Upper lobe of left lung (tissue), 4 donors: Measurements from ENCODE around the gene NOL4L.

Experiments used
- CTCF ChIP-seq, 6 experiments: fragments of 450-650 bp in 4 of 6; fragments of 200-600 bp in 2 of 6; sonication (generic) in 2 of 6; IDR thresholded peaks; one replicate each; pipeline ENCODE4 v1.5.1; 2016 to 2019; ENCODE audit warnings: antibody characterized with exemption in 6 of 6
- POLR2AphosphoS5 ChIP-seq, 2 donors: sonication (generic); formaldehyde crosslinking; IDR thresholded peaks; one replicate each; pipeline ENCODE4 v1.5.1; 2017; ENCODE audit warnings: antibody characterized with exemption in 2 of 2

- no peak for TF ChIP-seq POLR2AphosphoS5 (IDR thresholded peaks at IDR 0.05)
- TF ChIP-seq CTCF (IDR thresholded peaks at IDR 0.05): no peak
Observed at GRCh38 chr20:32468860-32469259, 116.3 kb downstream of the NOL4L start.
